ENCODE results near the gene DUSP5.
"Not testable (repeated sequence)": the region's sequence is repeated elsewhere in the genome, so short reads cannot be mapped to it uniquely, and the experiment has no call there.

DUSP5 gene

DNA sequence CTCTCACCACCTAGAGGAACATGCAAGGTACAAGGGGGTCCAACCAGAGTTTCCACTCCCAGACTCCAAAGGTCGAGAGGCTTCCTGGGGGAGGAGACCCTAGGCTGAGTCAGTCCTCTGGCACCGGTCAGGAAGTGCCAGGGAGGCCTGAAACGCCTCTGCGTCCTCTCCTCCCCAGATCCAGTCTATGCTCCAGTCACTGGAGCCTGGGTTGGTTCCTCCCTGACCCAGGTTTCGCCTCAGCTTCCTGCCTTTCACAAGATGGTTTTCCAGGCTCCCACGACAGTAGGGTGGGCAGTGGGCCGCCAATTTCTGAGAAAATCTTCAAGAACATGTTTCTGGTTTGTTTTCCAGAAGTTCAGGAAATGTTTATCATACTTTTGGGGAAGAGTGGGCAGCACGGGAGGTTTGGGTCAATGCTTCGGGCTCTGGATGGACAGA lies 30.0 kb downstream of the DUSP5 start:
- TF ChIP-seq, protein P1, sequence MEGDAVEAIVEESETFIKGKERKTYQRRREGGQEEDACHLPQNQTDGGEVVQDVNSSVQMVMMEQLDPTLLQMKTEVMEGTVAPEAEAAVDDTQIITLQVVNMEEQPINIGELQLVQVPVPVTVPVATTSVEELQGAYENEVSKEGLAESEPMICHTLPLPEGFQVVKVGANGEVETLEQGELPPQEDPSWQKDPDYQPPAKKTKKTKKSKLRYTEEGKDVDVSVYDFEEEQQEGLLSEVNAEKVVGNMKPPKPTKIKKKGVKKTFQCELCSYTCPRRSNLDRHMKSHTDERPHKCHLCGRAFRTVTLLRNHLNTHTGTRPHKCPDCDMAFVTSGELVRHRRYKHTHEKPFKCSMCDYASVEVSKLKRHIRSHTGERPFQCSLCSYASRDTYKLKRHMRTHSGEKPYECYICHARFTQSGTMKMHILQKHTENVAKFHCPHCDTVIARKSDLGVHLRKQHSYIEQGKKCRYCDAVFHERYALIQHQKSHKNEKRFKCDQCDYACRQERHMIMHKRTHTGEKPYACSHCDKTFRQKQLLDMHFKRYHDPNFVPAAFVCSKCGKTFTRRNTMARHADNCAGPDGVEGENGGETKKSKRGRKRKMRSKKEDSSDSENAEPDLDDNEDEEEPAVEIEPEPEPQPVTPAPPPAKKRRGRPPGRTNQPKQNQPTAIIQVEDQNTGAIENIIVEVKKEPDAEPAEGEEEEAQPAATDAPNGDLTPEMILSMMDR (IDR thresholded peaks at IDR 0.05; ENCODE audit: low read depth, low read length), result no peak
- H3K4me3 ChIP-seq (replicated peaks in 1 of 2; ENCODE audit: low read depth in 2 of 2, low read length in 2 of 2), result no peak overlapping the region
- peak; percentile 64 to 91 for DNase-seq (ENCODE audit: low read depth in 2 of 2)

DNA sequence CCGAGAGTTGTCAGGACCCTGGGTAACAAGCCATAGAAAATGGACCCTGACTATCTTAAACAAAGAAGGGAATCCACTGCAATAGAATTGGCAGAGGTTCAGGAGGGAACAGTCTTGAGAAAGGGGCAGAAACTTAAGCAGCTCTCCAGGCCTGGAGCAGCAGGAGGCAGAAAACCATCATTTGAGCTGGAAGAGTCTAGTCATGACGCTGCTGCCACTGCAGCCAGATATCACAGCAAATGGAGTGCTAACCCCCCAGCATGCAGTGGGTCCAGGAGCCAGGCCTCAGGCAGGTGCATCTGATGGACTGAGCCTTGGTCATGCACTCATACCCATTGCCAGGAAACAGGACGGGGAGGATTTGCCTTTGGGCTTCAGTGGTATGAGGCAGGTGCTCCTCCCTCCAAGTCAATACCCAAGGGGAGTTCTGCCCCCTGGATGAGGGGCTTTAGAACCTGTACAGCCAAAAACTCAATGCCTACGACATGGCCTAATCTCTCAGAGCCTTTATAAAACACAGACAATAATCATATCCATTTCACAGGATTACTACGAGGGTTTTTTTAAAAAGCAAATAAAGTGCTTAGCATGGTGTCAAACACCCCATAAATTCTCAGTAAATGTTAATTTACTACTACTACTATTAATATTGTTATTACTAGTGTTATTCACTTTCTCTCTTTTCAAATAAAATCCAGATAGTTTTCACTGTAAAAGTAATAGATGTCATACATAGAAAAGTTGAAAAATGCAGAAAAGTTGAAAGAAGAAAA lies 30.7 kb downstream of the DUSP5 start:
- peak in 1 of 2 donors; percentile 78 for DNase-seq (ENCODE audit: low read depth in 2 of 2)
- TF ChIP-seq, protein P1 (IDR thresholded peaks at IDR 0.05; ENCODE audit: low read depth, low read length), result no peak
- H3K4me3 ChIP-seq (replicated peaks in 1 of 2; ENCODE audit: low read depth in 2 of 2, low read length in 2 of 2), result no peak overlapping the region

DNA sequence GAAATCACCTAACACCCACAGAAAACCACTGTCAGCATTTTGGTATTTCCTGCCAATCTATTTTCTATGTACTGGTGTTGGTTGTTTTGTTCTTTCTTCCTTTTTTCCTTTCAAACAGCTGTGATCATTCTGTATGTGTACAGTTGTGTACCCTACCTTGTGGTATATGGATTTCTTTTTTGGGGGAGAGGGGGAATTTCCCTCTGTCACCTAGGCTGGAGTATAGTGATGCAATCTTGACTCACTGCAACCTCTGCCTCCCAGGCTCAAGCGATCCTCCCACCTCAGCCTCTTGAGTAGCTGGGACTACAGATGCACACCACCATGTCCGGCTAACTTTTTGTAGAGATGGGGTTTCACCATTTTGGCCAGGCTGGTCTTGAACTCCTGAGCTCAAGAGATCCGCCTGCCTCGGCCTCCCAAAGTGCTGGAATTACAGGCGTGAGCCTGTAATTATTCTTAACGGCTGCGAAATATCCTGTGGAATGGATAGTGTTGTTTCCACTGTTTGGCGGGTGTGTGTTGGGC lies 31.4 kb downstream of the DUSP5 start:
- H3K4me3 ChIP-seq (replicated peaks in 1 of 2; ENCODE audit: low read depth in 2 of 2, low read length in 2 of 2), result not testable (repeated sequence)
- DNase-seq (ENCODE audit: low read depth in 2 of 2), result peak in 1 of 2 donors; percentile 71

DNA sequence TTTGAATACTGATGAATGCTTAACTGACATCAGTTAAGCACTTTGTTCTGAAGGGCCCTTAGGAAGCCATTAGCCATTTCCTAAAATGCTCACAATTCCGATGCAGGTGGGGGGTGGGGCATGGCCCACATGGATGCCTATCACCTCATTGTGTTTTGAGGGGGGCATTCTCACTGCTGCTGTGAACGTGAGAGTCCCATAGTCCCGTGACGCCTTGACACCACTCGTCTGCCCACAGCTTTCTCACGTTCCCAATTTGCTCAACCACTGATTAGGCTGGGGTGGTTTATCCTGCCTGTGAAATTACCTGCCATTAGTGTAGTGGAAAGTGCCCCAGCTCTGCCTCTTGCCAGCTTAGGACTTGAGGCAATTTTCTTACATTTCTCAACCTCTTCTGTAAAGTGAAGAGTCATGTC lies 31.9 kb downstream of the DUSP5 start:
- no peak for DNase-seq (ENCODE audit: low read depth in 2 of 2)
- TF ChIP-seq, protein P1 (IDR thresholded peaks at IDR 0.05; ENCODE audit: low read depth, low read length), result no peak
- no peak overlapping the region for H3K4me3 ChIP-seq (replicated peaks in 1 of 2; ENCODE audit: low read depth in 2 of 2, low read length in 2 of 2)

GRCh38 chr10:110530131-110530831 lies 32.6 kb downstream of the DUSP5 start:
- H3K4me3 ChIP-seq (replicated peaks in 1 of 2; ENCODE audit: low read depth in 2 of 2, low read length in 2 of 2), result peak overlapping the region; percentile 5 to 16
- DNase-seq (ENCODE audit: low read depth in 2 of 2), result peak; percentile 79 to 84
- TF ChIP-seq, protein P1 (IDR thresholded peaks at IDR 0.05; ENCODE audit: low read depth, low read length), result no peak

- DNase-seq (ENCODE audit: low read depth in 2 of 2), result no peak
- no peak overlapping the region for H3K4me3 ChIP-seq (replicated peaks in 1 of 2; ENCODE audit: low read depth in 2 of 2, low read length in 2 of 2)
- TF ChIP-seq, protein P1 (IDR thresholded peaks at IDR 0.05; ENCODE audit: low read depth, low read length), result no peak
These were observed 34.0 kb downstream of the DUSP5 start for GRCh38 chr10:110531687-110532086.

DNA sequence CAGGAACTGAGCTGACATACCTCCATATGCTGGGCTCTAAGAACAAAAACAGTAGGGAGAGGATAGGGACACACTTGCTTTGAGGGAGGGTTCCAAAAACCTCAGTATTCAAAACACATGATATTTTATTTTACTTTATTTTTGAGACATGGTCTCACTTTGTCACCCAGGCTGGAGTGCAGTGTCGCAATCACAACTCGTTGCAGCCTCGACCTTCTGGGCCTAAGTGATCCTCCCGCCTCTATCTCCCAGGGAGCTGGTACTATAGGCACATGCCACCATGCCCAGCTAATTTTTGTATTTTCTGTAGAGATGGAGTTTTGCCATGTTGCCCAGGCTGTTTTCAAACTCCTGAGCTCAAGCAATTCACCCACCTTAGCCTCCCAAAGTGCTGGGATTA lies 34.9 kb downstream of the DUSP5 start:
- not testable (repeated sequence) for DNase-seq (ENCODE audit: low read depth in 2 of 2)

More for the DNA sequence above, 34.9 kb downstream of the DUSP5 start:
- not testable (repeated sequence) for H3K4me3 ChIP-seq (replicated peaks in 1 of 2; ENCODE audit: low read depth in 2 of 2, low read length in 2 of 2)
